Fibroblast of skin of right quadriceps (primary cell): ENCODE measurements around the gene TUBA4A.
A peak's percentile ranks its signal among the peaks of the same experiment; 100 is the strongest.

Source experiments
- DNase-seq: peaks from one replicate; pipeline ENCODE4 v3.0.0-alpha.2; 2013

The TUBA4A gene

GRCh38 chr2:219229305-219230058 lies 24.2 kb downstream of the TUBA4A start, which contains the start of the genes ANKZF1 and ATG9A:
ANKZF1 (plus strand) TSS chr2:219229806; CDS start chr2:219230258, 452 bp downstream.
ATG9A (minus strand) TSS chr2:219229636; CDS start chr2:219228024, 1,612 bp downstream.
- peak; percentile 99 for DNase-seq

- DNase-seq: no peak
These were observed 24.8 kb downstream of the TUBA4A start for GRCh38 chr2:219228911-219229304.

- no peak for DNase-seq
These were observed 25.4 kb downstream of the TUBA4A start for GRCh38 chr2:219228041-219228910.

- no peak for DNase-seq
These were observed 28.4 kb downstream of the TUBA4A start for GRCh38 chr2:219225350-219225749.

GRCh38 chr2:219223831-219224610 lies 29.7 kb downstream of the TUBA4A start:
- no peak for DNase-seq

GRCh38 chr2:219221957-219222518 lies 31.7 kb downstream of the TUBA4A start:
- DNase-seq: no peak

GRCh38 chr2:219220652-219221402 lies 32.9 kb downstream of the TUBA4A start:
- DNase-seq: no peak

GRCh38 chr2:219219784-219220532 lies 33.8 kb downstream of the TUBA4A start:
- no peak for DNase-seq

GRCh38 chr2:219218732-219219701 lies 34.7 kb downstream of the TUBA4A start, which contains the start of gene ABCB6:
ABCB6 (minus strand) TSS chr2:219218958; CDS start chr2:219218673, 285 bp downstream.
- DNase-seq: peak; percentile 94

- DNase-seq: peak; percentile 68
These were observed 35.4 kb downstream of the TUBA4A start for GRCh38 chr2:219218217-219218731.

- DNase-seq: no peak
These were observed 37.2 kb downstream of the TUBA4A start for GRCh38 chr2:219216535-219216915.

GRCh38 chr2:219215871-219216534 lies 37.7 kb downstream of the TUBA4A start:
- DNase-seq: no peak

- DNase-seq: no peak
These were observed 38.9 kb downstream of the TUBA4A start for GRCh38 chr2:219214786-219215185.

- DNase-seq: no peak
These were observed 39.6 kb downstream of the TUBA4A start for GRCh38 chr2:219214141-219214540.

- no peak for DNase-seq
These were observed 40.1 kb downstream of the TUBA4A start for GRCh38 chr2:219213486-219214071.

GRCh38 chr2:219213026-219213415 lies 40.7 kb downstream of the TUBA4A start:
- DNase-seq: no peak

GRCh38 chr2:219210886-219211362 lies 42.8 kb downstream of the TUBA4A start:
- no peak for DNase-seq

GRCh38 chr2:219210196-219210885 lies 43.4 kb downstream of the TUBA4A start:
- DNase-seq: no peak
